Activated B cell treated with CpG ODN at 0.5 μM for 24 hours (primary cell): ENCODE measurements around the gene RGP1. TPM values are rescaled to one million over a fixed set of nuclear protein-coding genes. Genes with fewer than 3 reads are reported as not detected.

Experiments
- ATAC-seq: fragments of 200-7000 bp; cut with Tn5 transposase; one replicate; pipeline ENCODE4 v1.10.0; 2021; ENCODE audit warnings: low read depth, mild to moderate bottlenecking, moderate library complexity
- CTCF ChIA-PET: fragments of 350-600 bp; sonication (Branson Sonifier 250); formaldehyde crosslinking; loops from one replicate; lab custom pipeline; 2021; ENCODE audit warnings: antibody characterized with exemption; lab: Charles Lee
- POLR2A ChIA-PET: fragments of 350-600 bp; sonication (Branson Sonifier 250); formaldehyde crosslinking; loops from one replicate; lab custom pipeline; 2021; ENCODE audit warnings: antibody characterized with exemption; lab: Charles Lee
- DNase-seq: peaks from one replicate; pipeline ENCODE4 v3.0.0; 2022
- H3K27ac Mint-ChIP-seq: one replicate; pipeline ENCODE4 v1.8.0; 2020; ENCODE audit warnings: mixed read lengths
- H3K27me3 Mint-ChIP-seq: one replicate; pipeline ENCODE4 v1.8.0; 2021; ENCODE audit warnings: mixed read lengths
- H3K36me3 Mint-ChIP-seq: one replicate; pipeline ENCODE4 v1.8.0; 2021; ENCODE audit warnings: low read depth, mixed read lengths
- H3K4me1 Mint-ChIP-seq: one replicate; pipeline ENCODE4 v1.8.0; 2021; ENCODE audit warnings: mixed read lengths
- H3K4me3 Mint-ChIP-seq: one replicate; pipeline ENCODE4 v1.8.0; 2020; ENCODE audit warnings: mild to moderate bottlenecking, mixed read lengths
- H3K9me3 Mint-ChIP-seq: one replicate; pipeline ENCODE4 v1.8.0; 2020; ENCODE audit warnings: mixed read lengths
- intact Hi-C: fragments of 100-400 bp; cut with micrococcal nuclease; formaldehyde crosslinking; loops from one replicate; pipeline ENCODE4 v1.15.1; 2024
- total RNA-seq: library from RNA; stranded (reverse); gene quantifications from 2 replicates; pipeline ENCODE4 v1.2.3, GENCODE V29; 2022
- TF ChIP-seq, protein P1 (sequence below): fragments of 200-600 bp; IDR thresholded peaks from one replicate; pipeline ENCODE4 v1.8.0; 2022; ENCODE audit warnings: antibody characterized with exemption, mild to moderate bottlenecking

RGP1 gene
- total RNA-seq, 1 donor from 2014 or later, result 25.4 TPM

DNA sequence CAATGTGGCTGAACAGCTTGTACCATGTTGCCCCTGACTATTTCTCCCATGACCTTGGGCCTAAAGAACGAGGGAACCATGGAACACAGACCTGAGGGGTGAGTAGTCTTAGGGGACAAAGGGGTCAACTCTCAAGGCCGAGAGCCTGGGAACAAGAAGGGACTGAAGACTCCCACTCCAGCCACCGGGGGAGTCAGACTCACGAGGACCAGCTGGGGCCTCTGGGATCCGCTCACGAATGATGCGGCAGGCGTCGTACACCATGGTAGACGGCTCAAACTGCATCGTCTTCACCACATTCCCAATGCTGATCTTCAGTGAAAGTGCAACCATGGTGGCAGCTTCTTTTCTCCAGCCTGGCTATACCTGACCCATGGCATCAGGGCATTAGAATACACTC is 23.7 kb upstream of the RGP1 start:
- Mint-ChIP-seq H3K4me3 (no peak overlapping the region), H3K4me1 (no peaks in the 10 kb centered on the region), H3K27me3 (no peaks in the 10 kb centered on the region), H3K9me3 (no peaks in the 10 kb centered on the region), H3K36me3 (peaks cover 60% of the 10 kb centered on the region), H3K27ac (no peak overlapping the region)
- ChIA-PET POLR2A (interaction anchor here (0.7 kb wide), 1 partner anchor 117 kb away, joined by 4 read pairs; no protein-coding TSS in a partner anchor), CTCF (no interaction called here)
- ATAC-seq, result no peak
- intact Hi-C loops, result no loop called here
- TF ChIP-seq, protein P1, sequence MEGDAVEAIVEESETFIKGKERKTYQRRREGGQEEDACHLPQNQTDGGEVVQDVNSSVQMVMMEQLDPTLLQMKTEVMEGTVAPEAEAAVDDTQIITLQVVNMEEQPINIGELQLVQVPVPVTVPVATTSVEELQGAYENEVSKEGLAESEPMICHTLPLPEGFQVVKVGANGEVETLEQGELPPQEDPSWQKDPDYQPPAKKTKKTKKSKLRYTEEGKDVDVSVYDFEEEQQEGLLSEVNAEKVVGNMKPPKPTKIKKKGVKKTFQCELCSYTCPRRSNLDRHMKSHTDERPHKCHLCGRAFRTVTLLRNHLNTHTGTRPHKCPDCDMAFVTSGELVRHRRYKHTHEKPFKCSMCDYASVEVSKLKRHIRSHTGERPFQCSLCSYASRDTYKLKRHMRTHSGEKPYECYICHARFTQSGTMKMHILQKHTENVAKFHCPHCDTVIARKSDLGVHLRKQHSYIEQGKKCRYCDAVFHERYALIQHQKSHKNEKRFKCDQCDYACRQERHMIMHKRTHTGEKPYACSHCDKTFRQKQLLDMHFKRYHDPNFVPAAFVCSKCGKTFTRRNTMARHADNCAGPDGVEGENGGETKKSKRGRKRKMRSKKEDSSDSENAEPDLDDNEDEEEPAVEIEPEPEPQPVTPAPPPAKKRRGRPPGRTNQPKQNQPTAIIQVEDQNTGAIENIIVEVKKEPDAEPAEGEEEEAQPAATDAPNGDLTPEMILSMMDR, result no peak
- no peak for DNase-seq

GRCh38 chr9:35726931-35727330 is 22.2 kb upstream of the RGP1 start:
- intact Hi-C loops, result no loop called here
- peaks cover 52% of the 10 kb centered on the region for H3K36me3 Mint-ChIP-seq
- CTCF ChIA-PET, result interaction anchor here (0.7 to 7.6 kb wide), 9 partner anchors 13 to 154 kb away, joined by 3 to 52 read pairs (median 9); partner anchors contain the start of genes CCDC107, GBA2, RGP1 and RMRP
- H3K4me1 Mint-ChIP-seq, result no peaks in the 10 kb centered on the region
- H3K27ac Mint-ChIP-seq, result no peak overlapping the region
- POLR2A ChIA-PET, result interaction anchor here (0.8 to 2.8 kb wide), 6 partner anchors 8 to 107 kb away, joined by 3 to 22 read pairs (median 4); no protein-coding TSS in a partner anchor
- ATAC-seq (peak; percentile 80), DNase-seq (peak; percentile 31)
- peak overlapping the region; percentile 66 for H3K4me3 Mint-ChIP-seq
- TF ChIP-seq, protein P1, result no peak
- no peaks in the 10 kb centered on the region for H3K9me3 Mint-ChIP-seq
- H3K27me3 Mint-ChIP-seq, result no peaks in the 10 kb centered on the region

DNA sequence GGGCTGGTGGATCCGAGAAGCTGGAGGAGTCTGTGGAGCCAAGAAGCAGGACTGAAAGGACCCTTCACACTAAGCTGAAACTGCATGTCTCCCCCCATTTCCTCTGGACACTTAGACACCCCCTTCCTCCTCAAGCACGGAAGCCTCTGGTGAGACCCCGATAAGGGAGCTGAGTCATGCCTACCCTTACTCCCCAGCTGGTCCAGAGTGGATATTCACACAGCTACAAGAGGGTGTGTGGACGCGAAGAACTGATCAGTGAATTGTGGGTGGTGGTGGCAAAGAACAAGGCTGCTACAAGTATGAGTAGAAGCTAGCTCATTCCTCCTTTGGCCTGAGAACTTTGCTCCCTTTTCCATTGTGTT is 21.4 kb upstream of the RGP1 start:
- TF ChIP-seq, protein P1, result no peak
- H3K9me3 Mint-ChIP-seq, result no peaks in the 10 kb centered on the region
- H3K4me3 Mint-ChIP-seq, result no peak overlapping the region
- H3K27me3 Mint-ChIP-seq, result no peaks in the 10 kb centered on the region
- H3K27ac Mint-ChIP-seq, result no peak overlapping the region
- DNase-seq (no peak), ATAC-seq (no peak)
- no peaks in the 10 kb centered on the region for H3K4me1 Mint-ChIP-seq
- POLR2A ChIA-PET, result interaction anchor here (0.5 to 2.8 kb wide), 12 partner anchors 8 to 761 kb away, joined by 3 to 22 read pairs (median 6); partner anchors contain the start of genes CCDC107, RMRP and TPM2
- CTCF ChIA-PET, result interaction anchor here (0.7 to 7.6 kb wide), 12 partner anchors 8 to 124 kb away, joined by 3 to 52 read pairs (median 5); partner anchors contain the start of genes CCDC107, GBA2, RGP1 and RMRP
- H3K36me3 Mint-ChIP-seq, result peaks cover 47% of the 10 kb centered on the region
- intact Hi-C loops, result loop anchor here (1.0 kb wide), 1 partner anchor 8 kb away; no protein-coding TSS in a partner anchor

GRCh38 chr9:35728041-35728971 is 20.8 kb upstream of the RGP1 start:
- intact Hi-C loops, result loop anchor here (1.0 kb wide), 1 partner anchor 9 kb away; no protein-coding TSS in a partner anchor
- DNase-seq, result no peak
- POLR2A ChIA-PET, result interaction anchor here (0.5 to 2.8 kb wide), 14 partner anchors 9 to 760 kb away, joined by 3 to 22 read pairs (median 6); partner anchors contain the start of genes CCDC107, RMRP and TPM2

More at GRCh38 chr9:35728041-35728971, 20.8 kb upstream of the RGP1 start:
- CTCF ChIA-PET, result interaction anchor here (0.7 to 7.6 kb wide), 13 partner anchors 8 to 125 kb away, joined by 3 to 52 read pairs (median 4); partner anchors contain the start of genes CCDC107, GBA2, RGP1 and RMRP
- Mint-ChIP-seq H3K27ac (no peak overlapping the region), H3K9me3 (no peaks in the 10 kb centered on the region), H3K4me1 (peaks cover 6% of the 10 kb centered on the region), H3K4me3 (no peak overlapping the region), H3K36me3 (peaks cover 40% of the 10 kb centered on the region), H3K27me3 (no peaks in the 10 kb centered on the region)
- no peak for ATAC-seq
- TF ChIP-seq, protein P1, result no peak
